Stomach (tissue), 4 donors: Measurements from ENCODE around the gene TTBK2.

Experiments
- EP300 ChIP-seq: sonication (generic); formaldehyde crosslinking; IDR thresholded peaks from one replicate; pipeline ENCODE4 v1.6.1; 2017; ENCODE audit warnings: antibody characterized with exemption
- POLR2A ChIP-seq, 4 donors: fragments of 450-650 bp; IDR thresholded peaks; one replicate each; pipeline ENCODE4 v1.6.1; 2016; ENCODE audit warnings: antibody characterized with exemption in 4 of 4, control low read depth in 2 of 4, mild to moderate bottlenecking in 1 of 4, moderate library complexity in 1 of 4
- POLR2AphosphoS5 ChIP-seq, 3 donors: sonication (generic); formaldehyde crosslinking; IDR thresholded peaks; one replicate each; pipeline ENCODE4 v1.6.1; 2016; ENCODE audit warnings: antibody characterized with exemption in 3 of 3
- TF ChIP-seq, protein P1 (sequence below), 7 experiments: fragments of 450-650 bp in 4 of 7; fragments of 200-600 bp in 3 of 7; sonication (generic) in 3 of 7; IDR thresholded peaks; one replicate each; pipeline ENCODE4 v1.5.1; 2016 to 2019; ENCODE audit warnings: antibody characterized with exemption in 7 of 7, control low read depth in 2 of 7, mild to moderate bottlenecking in 1 of 7

DNA sequence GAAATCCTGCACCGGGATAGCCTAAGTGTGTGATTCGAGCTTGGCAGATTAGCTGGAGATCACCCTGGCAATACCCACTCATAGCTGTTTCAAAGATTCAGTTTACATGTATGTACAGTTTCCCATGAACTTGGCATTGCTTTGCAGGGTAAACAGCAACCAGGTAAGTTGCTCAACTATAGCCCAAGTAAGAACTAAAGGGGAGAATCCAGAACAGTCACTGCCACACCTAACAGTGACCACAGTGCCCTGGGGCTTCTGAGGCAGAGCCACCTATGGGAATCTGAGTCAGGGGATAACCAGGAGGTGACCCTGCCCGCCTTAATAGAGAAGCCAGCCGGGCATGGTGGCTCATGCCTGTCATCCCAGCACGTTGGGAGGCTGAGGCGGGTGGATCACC, 199.6 kb downstream of the TTBK2 start:
- TF ChIP-seq POLR2A (IDR thresholded peaks at IDR 0.05): no peak
- TF ChIP-seq POLR2AphosphoS5 (IDR thresholded peaks at IDR 0.05): no peak
- TF ChIP-seq, protein P1, sequence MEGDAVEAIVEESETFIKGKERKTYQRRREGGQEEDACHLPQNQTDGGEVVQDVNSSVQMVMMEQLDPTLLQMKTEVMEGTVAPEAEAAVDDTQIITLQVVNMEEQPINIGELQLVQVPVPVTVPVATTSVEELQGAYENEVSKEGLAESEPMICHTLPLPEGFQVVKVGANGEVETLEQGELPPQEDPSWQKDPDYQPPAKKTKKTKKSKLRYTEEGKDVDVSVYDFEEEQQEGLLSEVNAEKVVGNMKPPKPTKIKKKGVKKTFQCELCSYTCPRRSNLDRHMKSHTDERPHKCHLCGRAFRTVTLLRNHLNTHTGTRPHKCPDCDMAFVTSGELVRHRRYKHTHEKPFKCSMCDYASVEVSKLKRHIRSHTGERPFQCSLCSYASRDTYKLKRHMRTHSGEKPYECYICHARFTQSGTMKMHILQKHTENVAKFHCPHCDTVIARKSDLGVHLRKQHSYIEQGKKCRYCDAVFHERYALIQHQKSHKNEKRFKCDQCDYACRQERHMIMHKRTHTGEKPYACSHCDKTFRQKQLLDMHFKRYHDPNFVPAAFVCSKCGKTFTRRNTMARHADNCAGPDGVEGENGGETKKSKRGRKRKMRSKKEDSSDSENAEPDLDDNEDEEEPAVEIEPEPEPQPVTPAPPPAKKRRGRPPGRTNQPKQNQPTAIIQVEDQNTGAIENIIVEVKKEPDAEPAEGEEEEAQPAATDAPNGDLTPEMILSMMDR (IDR thresholded peaks at IDR 0.05): no peak
- TF ChIP-seq EP300: no peak
